ENCODE results near the gene NTMT1. TPM values are rescaled to one million over a fixed set of nuclear protein-coding genes. Genes with fewer than 3 reads are reported as not detected.
"Not testable (repeated sequence)": the region's sequence is repeated elsewhere in the genome, so short reads cannot be mapped to it uniquely, and the experiment has no call there.

The NTMT1 gene
- total RNA-seq, 2 donors from 2014 or later, result 28.9 to 63.1 TPM

DNA sequence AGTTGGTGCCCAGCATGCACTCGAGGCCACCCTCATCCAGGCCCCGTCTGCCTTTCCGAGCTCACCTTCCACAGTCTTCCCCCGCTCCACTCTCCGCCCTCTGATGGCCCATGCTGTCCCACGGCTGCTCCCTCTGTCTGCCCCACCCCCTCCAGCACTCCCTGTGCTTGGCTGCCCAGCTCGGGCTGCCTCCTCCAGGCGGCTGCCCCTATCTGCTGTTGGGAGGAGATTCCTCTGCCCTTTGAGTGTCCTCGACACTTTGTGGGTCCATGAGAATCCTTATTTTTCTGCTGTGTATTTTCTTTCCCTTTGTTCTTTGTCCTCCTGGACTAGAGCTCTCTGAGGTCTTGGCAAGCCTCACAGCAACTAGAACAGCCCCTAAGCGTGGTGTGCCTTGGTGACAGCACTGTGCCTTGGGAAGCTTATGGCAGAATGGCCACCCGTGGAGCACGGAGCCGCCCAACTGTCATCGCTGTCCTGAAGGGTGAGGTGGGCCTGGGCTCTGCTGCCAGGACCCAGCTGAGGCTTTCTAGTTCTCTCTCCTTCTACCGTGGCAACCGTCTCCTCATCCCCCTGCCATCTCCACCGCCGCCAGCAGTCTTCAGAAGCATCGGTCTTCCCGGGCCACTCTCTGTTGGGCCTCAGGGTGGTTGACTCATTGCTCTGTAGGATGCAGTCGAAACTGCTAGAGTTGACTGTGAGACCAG is 5.2 kb downstream of the NTMT1 start:
- H3K9me3 Mint-ChIP-seq, result no peaks in the 10 kb centered on the region
- DNase-seq (ENCODE audit: low spot score), result no peak
- peak overlapping the region; percentile 17 for H3K4me3 Mint-ChIP-seq
- ATAC-seq, result no peak
- H3K4me1 Mint-ChIP-seq (ENCODE audit: low read depth in 2 of 2), result peaks cover 39 to 45% of the 10 kb centered on the region in 2 donors
- H3K27ac Mint-ChIP-seq, result peak overlapping the region; percentile 5 to 18
- H3K27me3 Mint-ChIP-seq, result no peaks in the 10 kb centered on the region
- H3K36me3 Mint-ChIP-seq, result no peaks in the 10 kb centered on the region

GRCh38 chr9:129631674-129632129 is 5.7 kb downstream of the NTMT1 start:
- Mint-ChIP-seq H3K4me1 (ENCODE audit: low read depth in 2 of 2) (peaks cover 36 to 44% of the 10 kb centered on the region in 2 donors), H3K27ac (peak overlapping the region in 1 of 2 donors; percentile 18), H3K36me3 (no peaks in the 10 kb centered on the region), H3K27me3 (no peaks in the 10 kb centered on the region), H3K4me3 (peak overlapping the region; percentile 17), H3K9me3 (no peaks in the 10 kb centered on the region)
- DNase-seq (ENCODE audit: low spot score) (no peak), ATAC-seq (no peak)

GRCh38 chr9:129632460-129632859 is 6.5 kb downstream of the NTMT1 start:
- Mint-ChIP-seq H3K36me3 (no peaks in the 10 kb centered on the region), H3K9me3 (no peaks in the 10 kb centered on the region), H3K27me3 (no peaks in the 10 kb centered on the region), H3K4me1 (ENCODE audit: low read depth in 2 of 2) (peaks cover 29 to 36% of the 10 kb centered on the region in 2 donors), H3K27ac (no peak overlapping the region), H3K4me3 (no peak overlapping the region)
- DNase-seq (ENCODE audit: low spot score), result no peak
- ATAC-seq, result no peak

DNA sequence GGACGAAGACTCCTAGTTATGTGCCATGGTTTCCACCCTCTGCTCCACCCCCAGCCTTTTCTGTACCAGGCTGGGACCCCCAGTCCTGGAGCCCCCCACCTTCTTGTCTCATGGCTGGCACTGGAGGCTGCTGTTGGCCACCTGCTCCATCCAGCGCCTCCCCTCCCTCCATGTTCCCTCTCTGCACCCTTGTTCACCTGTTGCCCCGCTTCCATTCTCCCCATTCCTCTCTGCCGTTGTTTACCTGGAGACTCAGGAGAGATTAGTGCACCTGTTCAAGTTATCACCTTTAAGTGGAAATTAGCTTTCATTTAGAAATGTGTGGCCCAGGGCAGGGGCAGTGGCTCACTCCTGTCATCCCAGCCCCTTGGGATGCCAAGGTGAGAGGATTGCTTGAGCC is 7.2 kb downstream of the NTMT1 start:
- H3K27me3 Mint-ChIP-seq, result no peaks in the 10 kb centered on the region
- no peaks in the 10 kb centered on the region for H3K36me3 Mint-ChIP-seq
- DNase-seq (ENCODE audit: low spot score), result no peak
- no peaks in the 10 kb centered on the region for H3K9me3 Mint-ChIP-seq
- no peak overlapping the region for H3K27ac Mint-ChIP-seq
- H3K4me3 Mint-ChIP-seq, result no peak overlapping the region
- ATAC-seq, result no peak
- peaks cover 24 to 38% of the 10 kb centered on the region in 2 donors for H3K4me1 Mint-ChIP-seq (ENCODE audit: low read depth in 2 of 2)

DNA sequence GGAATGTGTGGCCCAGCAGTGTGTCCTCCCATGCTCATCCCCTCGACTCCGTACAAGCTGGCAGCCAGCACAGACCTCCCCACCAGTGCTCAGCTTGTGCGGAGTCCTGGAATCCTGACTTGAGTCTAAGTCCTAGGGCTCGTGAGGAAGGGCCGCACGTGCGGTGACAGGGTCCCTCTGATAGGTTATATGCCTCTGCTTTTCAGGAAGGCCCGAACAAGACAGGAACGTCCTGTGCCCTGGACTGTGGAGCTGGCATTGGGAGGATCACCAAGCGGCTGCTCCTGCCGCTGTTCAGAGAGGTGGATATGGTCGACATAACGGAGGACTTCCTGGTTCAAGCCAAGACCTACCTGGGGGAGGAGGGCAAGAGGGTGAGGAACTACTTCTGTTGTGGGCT is 7.9 kb downstream of the NTMT1 start:
- Mint-ChIP-seq H3K9me3 (no peaks in the 10 kb centered on the region), H3K4me3 (no peak overlapping the region), H3K27me3 (no peaks in the 10 kb centered on the region), H3K36me3 (no peaks in the 10 kb centered on the region), H3K27ac (no peak overlapping the region), H3K4me1 (ENCODE audit: low read depth in 2 of 2) (peaks cover 20 to 34% of the 10 kb centered on the region in 2 donors)
- DNase-seq (ENCODE audit: low spot score) (no peak), ATAC-seq (no peak)

- no peaks in the 10 kb centered on the region for H3K9me3 Mint-ChIP-seq
- peaks cover 11 to 30% of the 10 kb centered on the region in 2 donors for H3K4me1 Mint-ChIP-seq (ENCODE audit: low read depth in 2 of 2)
- no peak overlapping the region for H3K27ac Mint-ChIP-seq
- no peaks in the 10 kb centered on the region for H3K36me3 Mint-ChIP-seq
- no peaks in the 10 kb centered on the region for H3K27me3 Mint-ChIP-seq
- DNase-seq (ENCODE audit: low spot score), result no peak
- no peak overlapping the region for H3K4me3 Mint-ChIP-seq
- no peak for ATAC-seq
Observed at GRCh38 chr9:129635099-129636065, 9.4 kb downstream of the NTMT1 start.

DNA sequence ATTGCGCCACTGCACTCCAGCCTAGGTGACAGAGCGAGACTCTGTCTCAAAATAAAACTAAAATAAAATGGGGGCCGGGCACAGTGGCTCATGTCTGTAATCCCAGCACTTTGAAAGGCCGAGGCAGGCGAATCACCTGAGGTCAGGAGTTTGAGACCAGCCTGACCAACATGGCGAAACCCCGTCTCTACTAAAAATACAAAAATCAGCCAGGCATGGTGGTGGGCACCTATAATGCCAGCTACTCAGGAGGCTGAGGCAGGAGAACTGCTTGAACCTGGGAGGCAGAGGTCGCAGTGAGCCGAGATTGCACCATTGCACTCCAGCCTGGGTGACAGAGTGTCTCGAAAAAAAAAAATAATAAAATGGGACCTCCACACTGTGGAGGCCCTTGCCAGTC is 10.4 kb downstream of the NTMT1 start:
- not testable (repeated sequence) for H3K27me3 Mint-ChIP-seq; H3K4me3 Mint-ChIP-seq; ATAC-seq; H3K9me3 Mint-ChIP-seq; H3K36me3 Mint-ChIP-seq; H3K27ac Mint-ChIP-seq; DNase-seq (ENCODE audit: low spot score)
- peaks cover 14 to 27% of the 10 kb centered on the region in 2 donors for H3K4me1 Mint-ChIP-seq (ENCODE audit: low read depth in 2 of 2)

DNA sequence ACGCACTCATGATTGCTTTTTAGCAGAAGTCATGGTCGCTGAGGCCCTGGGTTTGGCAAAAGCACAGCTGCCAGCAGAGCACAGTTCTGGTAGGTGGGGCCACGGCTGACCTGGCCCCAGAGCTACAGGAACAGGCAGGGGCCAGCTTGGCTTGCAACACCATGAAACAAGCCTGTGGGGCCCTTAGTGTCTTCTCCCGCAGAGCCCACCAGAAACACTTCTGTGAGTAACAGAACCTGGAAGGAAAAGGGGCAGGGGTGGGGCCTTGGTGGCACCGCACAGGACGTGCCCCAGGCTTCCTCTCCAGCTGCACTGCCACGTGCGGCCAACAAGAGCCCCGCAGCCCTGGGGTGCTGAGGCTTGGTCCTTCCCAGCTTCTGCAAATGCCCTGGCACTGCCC is 11.1 kb downstream of the NTMT1 start:
- H3K36me3 Mint-ChIP-seq, result no peaks in the 10 kb centered on the region
- H3K9me3 Mint-ChIP-seq, result no peaks in the 10 kb centered on the region
- ATAC-seq (no peak), DNase-seq (ENCODE audit: low spot score) (no peak)
- no peak overlapping the region for H3K27ac Mint-ChIP-seq
- no peak overlapping the region for H3K4me3 Mint-ChIP-seq
- H3K4me1 Mint-ChIP-seq (ENCODE audit: low read depth in 2 of 2), result peaks cover 10 to 21% of the 10 kb centered on the region in 2 donors
- H3K27me3 Mint-ChIP-seq, result no peaks in the 10 kb centered on the region

DNA sequence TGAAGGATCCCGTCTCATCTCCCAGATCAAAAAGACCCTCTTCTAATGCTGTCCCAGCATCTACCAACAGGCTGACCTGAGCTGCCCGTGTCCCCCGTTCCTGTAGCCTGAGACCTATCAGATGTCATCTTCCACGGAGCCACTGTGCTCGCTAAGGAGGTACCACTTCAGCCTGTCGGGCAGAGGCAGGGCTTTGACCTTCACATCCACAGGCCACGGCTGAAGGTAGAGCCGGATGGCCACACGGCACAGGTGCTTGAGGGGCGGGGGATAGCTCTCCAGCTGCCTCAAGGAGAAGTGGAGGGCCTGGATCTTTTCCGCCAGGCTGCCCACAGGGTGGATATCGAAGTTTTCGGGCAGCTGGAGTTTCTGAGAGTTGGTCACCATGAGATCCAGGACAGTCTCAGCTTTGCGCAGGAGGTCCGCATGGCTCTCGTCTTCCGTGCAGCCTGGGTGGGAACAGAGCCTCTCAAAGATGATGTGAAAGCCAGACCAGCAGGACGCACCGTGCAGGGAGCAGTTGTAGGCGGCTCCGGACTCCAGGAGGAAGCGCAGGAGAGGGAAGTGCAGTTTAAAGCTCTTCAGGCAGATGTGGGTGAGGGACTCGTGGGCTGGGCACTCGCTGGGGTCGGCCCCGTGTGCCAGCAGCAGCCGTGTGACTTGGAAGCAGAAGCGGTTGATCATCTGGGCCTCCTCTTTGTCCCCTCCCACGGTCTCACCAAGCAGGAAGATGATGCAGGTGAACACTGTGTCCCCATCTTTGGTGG is 11.9 kb downstream of the NTMT1 start:
- no peak for ATAC-seq
- H3K4me1 Mint-ChIP-seq (ENCODE audit: low read depth in 2 of 2), result peaks cover 10 to 18% of the 10 kb centered on the region in 2 donors
- H3K27me3 Mint-ChIP-seq, result no peaks in the 10 kb centered on the region
- no peak overlapping the region for H3K27ac Mint-ChIP-seq
- H3K36me3 Mint-ChIP-seq, result no peaks in the 10 kb centered on the region
- H3K4me3 Mint-ChIP-seq, result no peak overlapping the region
- no peak for DNase-seq (ENCODE audit: low spot score)
- no peaks in the 10 kb centered on the region for H3K9me3 Mint-ChIP-seq

GRCh38 chr9:129639034-129639630 is 13.2 kb downstream of the NTMT1 start:
- H3K27me3 Mint-ChIP-seq, result no peaks in the 10 kb centered on the region
- ATAC-seq (no peak), DNase-seq (ENCODE audit: low spot score) (no peak)
- no peak overlapping the region for H3K4me3 Mint-ChIP-seq
- no peaks in the 10 kb centered on the region for H3K36me3 Mint-ChIP-seq
- no peak overlapping the region for H3K27ac Mint-ChIP-seq
- H3K9me3 Mint-ChIP-seq, result no peaks in the 10 kb centered on the region
- H3K4me1 Mint-ChIP-seq (ENCODE audit: low read depth in 2 of 2), result peaks cover 10 to 18% of the 10 kb centered on the region in 2 donors

DNA sequence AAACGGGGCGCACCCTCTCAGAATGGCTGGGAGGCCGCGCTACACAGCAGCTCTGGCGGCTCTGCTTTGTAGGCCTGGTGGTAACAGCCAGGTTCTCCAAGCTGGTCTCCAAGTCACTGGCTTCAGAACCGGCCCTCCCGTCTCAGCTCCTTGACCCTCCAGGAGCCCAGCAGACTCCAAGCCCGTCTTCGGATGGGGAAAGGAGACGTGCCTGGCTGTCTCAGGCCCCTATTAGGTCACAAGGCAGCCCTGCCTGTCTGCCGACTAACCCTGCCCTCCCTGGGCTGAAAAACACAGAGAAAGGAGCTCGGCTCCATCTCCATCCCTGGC is 13.8 kb downstream of the NTMT1 start:
- ATAC-seq, result no peak
- H3K9me3 Mint-ChIP-seq, result no peaks in the 10 kb centered on the region
- no peak overlapping the region for H3K27ac Mint-ChIP-seq

DNA sequence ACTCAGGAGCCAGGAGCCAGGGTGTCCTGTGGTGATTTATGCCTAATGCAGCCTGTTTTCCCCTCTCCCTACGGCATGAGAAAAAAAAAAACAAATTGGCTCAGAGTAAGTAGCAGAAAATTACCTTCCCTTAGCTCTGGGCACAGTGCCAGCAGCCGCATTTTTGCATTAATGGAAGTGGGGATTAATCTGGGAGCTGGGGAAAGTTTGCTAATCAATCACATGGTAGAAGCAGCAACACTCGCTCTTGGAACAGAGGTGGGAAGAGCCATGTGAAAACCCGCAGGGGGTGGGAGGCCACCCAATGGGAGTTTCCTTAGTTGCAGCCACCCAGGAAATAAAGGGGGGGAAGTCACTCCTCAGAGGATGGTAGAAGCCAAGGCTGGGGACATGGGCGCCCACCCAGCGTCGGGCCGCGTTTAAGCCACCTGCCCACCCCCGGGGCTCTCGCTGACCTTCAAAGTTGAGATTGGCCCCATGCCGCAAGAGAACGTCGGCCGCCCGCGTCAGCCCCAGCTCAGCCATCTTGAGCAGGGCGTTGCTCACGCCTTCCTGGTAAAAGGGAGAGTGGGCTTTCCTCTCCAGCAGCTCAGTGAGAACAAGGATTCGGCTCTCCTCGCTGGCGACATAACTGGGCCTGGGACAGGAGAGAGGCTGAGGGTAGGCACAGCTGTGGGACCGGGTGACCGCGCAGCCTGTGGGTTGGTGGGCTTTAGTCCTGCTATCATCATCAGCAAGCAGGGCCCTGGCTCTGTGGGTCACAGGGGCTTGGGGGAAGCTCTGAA is 14.3 kb downstream of the NTMT1 start:
- H3K27me3 Mint-ChIP-seq, result no peaks in the 10 kb centered on the region
- no peak overlapping the region for H3K27ac Mint-ChIP-seq
- H3K4me3 Mint-ChIP-seq, result peak overlapping the region; percentile 93
- no peaks in the 10 kb centered on the region for H3K36me3 Mint-ChIP-seq
- no peak for DNase-seq (ENCODE audit: low spot score)
- ATAC-seq, result no peak
- H3K4me1 Mint-ChIP-seq (ENCODE audit: low read depth in 2 of 2), result peaks cover 10 to 18% of the 10 kb centered on the region in 2 donors
- H3K9me3 Mint-ChIP-seq, result no peaks in the 10 kb centered on the region

More for the DNA sequence above, 13.8 kb downstream of the NTMT1 start:
- no peak for DNase-seq (ENCODE audit: low spot score)
- H3K36me3 Mint-ChIP-seq, result no peaks in the 10 kb centered on the region
- H3K4me1 Mint-ChIP-seq (ENCODE audit: low read depth in 2 of 2), result peaks cover 10 to 18% of the 10 kb centered on the region in 2 donors
- H3K4me3 Mint-ChIP-seq, result peak overlapping the region; percentile 93
- H3K27me3 Mint-ChIP-seq, result no peaks in the 10 kb centered on the region
